CD4-positive, alpha-beta T cell (primary cell): Measurements from ENCODE around the gene IGFLR1. TPM values are rescaled to one million over a fixed set of nuclear protein-coding genes. Genes with fewer than 3 reads are reported as not detected.
"Not testable (repeated sequence)": the region's sequence is repeated elsewhere in the genome, so short reads cannot be mapped to it uniquely, and the experiment has no call there.

ENCODE experiments used
- ATAC-seq: fragments of 200-7000 bp; cut with Tn5 transposase; one replicate; pipeline ENCODE4 v1.10.0; 2022; ENCODE audit warnings: mild to moderate bottlenecking; ENCODE audit not compliant: poor library complexity
- CTCF ChIA-PET: fragments of 350-600 bp; sonication (Branson Sonifier 250); formaldehyde crosslinking; loops from one replicate; lab custom pipeline; 2021; ENCODE audit warnings: antibody characterized with exemption, inconsistent platforms; lab: Charles Lee
- POLR2A ChIA-PET: fragments of 350-600 bp; sonication (Branson Sonifier 250); formaldehyde crosslinking; loops from one replicate; lab custom pipeline; 2021; ENCODE audit warnings: antibody characterized with exemption, inconsistent platforms; lab: Charles Lee
- DNase-seq, 14 experiments: peaks; one replicate each; pipeline ENCODE4 v3.0.0-alpha.2; 2013 to 2020; ENCODE audit warnings: mixed read lengths in 2 of 14
- H3K27ac ChIP-seq, 2 donors: one replicate each; pipeline versions ENCODE4 v1.5.1 to v1.7.0; 2013; ENCODE audit warnings: low read length in 2 of 2, low read depth in 1 of 2, mild to moderate bottlenecking in 1 of 2
- H3K27me3 ChIP-seq, 2 experiments: 1 replicate in 1 of 2; 2 replicates in 1 of 2; pipeline versions ENCODE4 v1.6.1 to v1.7.0; 2013; ENCODE audit warnings: low read length in 2 of 2, control low read depth in 1 of 2, mild to moderate bottlenecking in 1 of 2, moderate library complexity in 1 of 2; ENCODE audit not compliant: insufficient read depth in 2 of 2, control insufficient read depth in 1 of 2
- H3K36me3 ChIP-seq: one replicate; pipeline ENCODE4 v1.6.1; 2013; ENCODE audit warnings: low read length, control low read depth; ENCODE audit not compliant: insufficient read depth
- H3K4me1 ChIP-seq: one replicate; pipeline ENCODE4 v1.6.1; 2013; ENCODE audit warnings: low read length, control low read depth; ENCODE audit not compliant: insufficient read depth
- H3K4me3 ChIP-seq: one replicate; pipeline ENCODE4 v1.5.1; 2013; ENCODE audit warnings: mild to moderate bottlenecking, low read length, moderate library complexity
- H3K9me3 ChIP-seq, 2 experiments: 1 replicate in 1 of 2; 2 replicates in 1 of 2; pipeline versions ENCODE4 v1.6.1 to v1.7.0; 2013; ENCODE audit warnings: low read length in 2 of 2, mild to moderate bottlenecking in 2 of 2, control low read depth in 1 of 2, moderate library complexity in 1 of 2; ENCODE audit not compliant: control insufficient read depth in 1 of 2, insufficient read depth in 1 of 2
- H3K27ac Mint-ChIP-seq: one replicate; pipeline ENCODE4 v1.8.0; 2020; ENCODE audit warnings: mixed read lengths
- H3K27me3 Mint-ChIP-seq: one replicate; pipeline ENCODE4 v1.8.0; 2021; ENCODE audit warnings: mixed read lengths
- H3K36me3 Mint-ChIP-seq: one replicate; pipeline ENCODE4 v1.8.0; 2021; ENCODE audit warnings: low read depth, mixed read lengths
- H3K4me1 Mint-ChIP-seq: one replicate; pipeline ENCODE4 v1.8.0; 2021; ENCODE audit warnings: low read depth, mixed read lengths
- H3K4me3 Mint-ChIP-seq: one replicate; pipeline ENCODE4 v1.8.0; 2020; ENCODE audit warnings: mild to moderate bottlenecking, mixed read lengths
- H3K9me3 Mint-ChIP-seq: one replicate; pipeline ENCODE4 v1.8.0; 2020; ENCODE audit warnings: mixed read lengths
- intact Hi-C, 2 experiments: fragments of 100-400 bp; cut with DNase I in 1 of 2; cut with micrococcal nuclease in 1 of 2; formaldehyde crosslinking; loops; one replicate each; pipeline versions ENCODE4 v1.15.1 to v1.9.0; 2023 to 2025; cut with DNase I, micrococcal nuclease
- total RNA-seq, 174 experiments: library from RNA in 2 of 174; stranded (reverse) in 2 of 174; gene quantifications; one replicate each; pipeline ENCODE4 v1.2.3 and lab custom pipeline; 2021 to 2026
- TF ChIP-seq, protein P1 (sequence below): fragments of 200-600 bp; IDR thresholded peaks from one replicate; pipeline ENCODE4 v1.8.0; 2022; ENCODE audit warnings: antibody characterized with exemption, mild to moderate bottlenecking

Gene IGFLR1
- total RNA-seq, 2 experiments from 2014 or later = 40.3 to 43.1 TPM

DNA sequence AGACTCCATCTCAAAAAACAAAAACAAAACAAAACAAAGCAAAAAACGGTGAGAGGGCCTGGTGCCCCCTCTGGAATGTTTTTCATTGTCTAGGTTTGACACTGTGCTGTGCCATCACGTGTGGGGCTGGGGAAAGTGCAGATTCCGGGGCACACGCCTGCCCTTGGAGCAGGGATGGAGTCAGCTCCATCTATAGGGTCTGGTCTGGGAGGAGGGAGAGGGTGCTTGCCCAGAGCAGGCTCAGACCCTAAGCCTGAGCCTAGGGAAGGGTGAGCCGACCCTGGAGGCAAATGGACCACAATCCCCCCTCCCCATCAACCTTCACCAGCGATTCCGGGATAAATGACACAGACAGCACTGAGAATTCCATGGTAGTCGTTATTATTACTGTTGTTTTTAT, 48.8 kb downstream of the IGFLR1 start:
- Mint-ChIP-seq H3K27ac (no peak overlapping the region), H3K36me3 (no peaks in the 10 kb centered on the region), H3K27me3 (no peaks in the 10 kb centered on the region), H3K9me3 (no peaks in the 10 kb centered on the region), H3K4me3 (no peak overlapping the region), H3K4me1 (no peaks in the 10 kb centered on the region)
- no peaks in the 10 kb centered on the region for H3K36me3 ChIP-seq
- CTCF ChIA-PET = interaction anchor here (0.7 to 1.3 kb wide), 2 partner anchors 22 to 126 kb away, joined by 3 to 4 read pairs; no protein-coding TSS in a partner anchor
- H3K4me1 ChIP-seq = peaks cover 5% of the 10 kb centered on the region
- H3K4me3 ChIP-seq = no peak overlapping the region
- no peak for DNase-seq
- ATAC-seq = no peak
- no peaks in the 10 kb centered on the region for H3K27me3 ChIP-seq
- TF ChIP-seq, protein P1, sequence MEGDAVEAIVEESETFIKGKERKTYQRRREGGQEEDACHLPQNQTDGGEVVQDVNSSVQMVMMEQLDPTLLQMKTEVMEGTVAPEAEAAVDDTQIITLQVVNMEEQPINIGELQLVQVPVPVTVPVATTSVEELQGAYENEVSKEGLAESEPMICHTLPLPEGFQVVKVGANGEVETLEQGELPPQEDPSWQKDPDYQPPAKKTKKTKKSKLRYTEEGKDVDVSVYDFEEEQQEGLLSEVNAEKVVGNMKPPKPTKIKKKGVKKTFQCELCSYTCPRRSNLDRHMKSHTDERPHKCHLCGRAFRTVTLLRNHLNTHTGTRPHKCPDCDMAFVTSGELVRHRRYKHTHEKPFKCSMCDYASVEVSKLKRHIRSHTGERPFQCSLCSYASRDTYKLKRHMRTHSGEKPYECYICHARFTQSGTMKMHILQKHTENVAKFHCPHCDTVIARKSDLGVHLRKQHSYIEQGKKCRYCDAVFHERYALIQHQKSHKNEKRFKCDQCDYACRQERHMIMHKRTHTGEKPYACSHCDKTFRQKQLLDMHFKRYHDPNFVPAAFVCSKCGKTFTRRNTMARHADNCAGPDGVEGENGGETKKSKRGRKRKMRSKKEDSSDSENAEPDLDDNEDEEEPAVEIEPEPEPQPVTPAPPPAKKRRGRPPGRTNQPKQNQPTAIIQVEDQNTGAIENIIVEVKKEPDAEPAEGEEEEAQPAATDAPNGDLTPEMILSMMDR = no peak
- POLR2A ChIA-PET = interaction anchor here (1.2 to 1.5 kb wide), 2 partner anchors 9 to 22 kb away, joined by 3 to 4 read pairs; no protein-coding TSS in a partner anchor
- intact Hi-C loops = loop anchor here (1.0 to 5.0 kb wide), 7 partner anchors 9 to 238 kb away; partner anchors contain the start of genes HSPB6 (in 2 of the 2) and PROSER3 (in 2 of the 2)
- H3K27ac ChIP-seq = no peak overlapping the region
- no peaks in the 10 kb centered on the region for H3K9me3 ChIP-seq

DNA sequence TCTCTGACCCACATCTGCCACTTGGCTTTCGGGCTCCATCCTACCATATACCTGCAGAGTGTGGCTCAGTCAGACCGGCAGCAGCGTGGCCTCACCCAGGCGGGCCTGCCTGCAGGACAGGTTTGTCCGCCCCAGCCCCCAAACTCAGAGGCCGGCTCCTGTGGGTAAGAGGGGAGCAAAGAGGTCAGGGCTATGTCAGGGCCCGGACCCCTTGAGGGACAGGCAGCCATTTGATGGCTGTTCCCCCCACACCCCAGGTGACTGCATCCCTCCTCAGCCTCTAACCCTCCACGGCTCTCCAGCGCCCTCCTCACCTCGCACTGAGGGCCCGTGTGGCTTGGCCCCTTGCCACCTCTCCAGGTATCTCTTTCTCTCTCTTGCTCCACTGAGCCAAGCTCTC, 50.2 kb downstream of the IGFLR1 start:
- intact Hi-C loops = loop anchor here (2.0 to 5.0 kb wide), 2 partner anchors 65 to 191 kb away; partner anchors contain the start of genes HSPB6 (in 2 of the 2) and PROSER3 (in 2 of the 2)
- TF ChIP-seq, protein P1 = no peak
- Histone ChIP-seq H3K9me3 (no peaks in the 10 kb centered on the region), H3K27ac (no peak overlapping the region), H3K4me3 (no peak overlapping the region), H3K36me3 (no peaks in the 10 kb centered on the region), H3K4me1 (peaks cover 5% of the 10 kb centered on the region), H3K27me3 (no peaks in the 10 kb centered on the region)
- no peaks in the 10 kb centered on the region for H3K27me3 Mint-ChIP-seq
- no peak for DNase-seq
- ChIA-PET CTCF (interaction anchor here (1.2 kb wide), 1 partner anchor 21 kb away, joined by 3 read pairs; no protein-coding TSS in a partner anchor), POLR2A (interaction anchor here (1.5 kb wide), 1 partner anchor 24 kb away, joined by 3 read pairs; no protein-coding TSS in a partner anchor)
- no peak overlapping the region for H3K27ac Mint-ChIP-seq
- no peaks in the 10 kb centered on the region for H3K9me3 Mint-ChIP-seq
- no peaks in the 10 kb centered on the region for H3K4me1 Mint-ChIP-seq
- H3K4me3 Mint-ChIP-seq = no peak overlapping the region
- H3K36me3 Mint-ChIP-seq = no peaks in the 10 kb centered on the region
- no peak for ATAC-seq

DNA sequence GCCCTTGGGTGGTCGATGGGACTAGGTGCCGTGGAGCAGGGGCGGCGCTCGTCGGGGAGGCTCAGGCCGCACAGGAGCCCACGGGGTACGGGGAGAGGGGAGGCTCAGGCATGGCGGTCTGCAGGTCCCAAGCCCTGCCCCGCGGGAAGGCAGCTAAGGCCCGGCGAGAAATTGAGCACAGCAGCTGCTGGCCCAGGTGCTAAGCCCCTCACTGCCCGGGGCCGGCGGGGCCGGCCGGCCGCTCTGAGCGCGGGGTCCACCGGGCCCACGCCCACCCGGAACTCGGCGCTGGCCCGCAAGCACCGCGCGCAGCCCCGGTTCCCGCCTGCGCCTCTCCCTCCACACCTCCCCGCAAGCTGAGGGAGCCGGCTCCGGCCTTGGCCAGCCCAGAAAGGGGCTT, 51.1 kb downstream of the IGFLR1 start:
- H3K4me3 ChIP-seq, CTCF ChIA-PET, H3K27ac ChIP-seq, POLR2A ChIA-PET, H3K4me1 ChIP-seq, H3K4me1 Mint-ChIP-seq, ATAC-seq, H3K36me3 ChIP-seq, H3K36me3 Mint-ChIP-seq, H3K9me3 Mint-ChIP-seq, H3K27me3 Mint-ChIP-seq, H3K9me3 ChIP-seq, DNase-seq, H3K27ac Mint-ChIP-seq, H3K4me3 Mint-ChIP-seq, H3K27me3 ChIP-seq: not testable (repeated sequence)
- intact Hi-C loops = loop anchor here (5.0 kb wide), 1 partner anchor 66 kb away; the partner anchor contains the start of genes HSPB6 (in 2 of the 2) and PROSER3 (in 2 of the 2)
